ENCODE results near the gene PARD3.
"Not testable (repeated sequence)": the region's sequence is repeated elsewhere in the genome, so short reads cannot be mapped to it uniquely, and the experiment has no call there.

PARD3 gene

GRCh38 chr10:34358729-34359434 is 456.2 kb downstream of the PARD3 start:
- no peak for DNase-seq

- DNase-seq, result no peak
Observed at GRCh38 chr10:34356463-34356862, 458.6 kb downstream of the PARD3 start.

GRCh38 chr10:34353530-34353929 is 461.6 kb downstream of the PARD3 start:
- DNase-seq, result not testable (repeated sequence)

- DNase-seq, result not testable (repeated sequence)
Observed at GRCh38 chr10:34352599-34353204, 462.4 kb downstream of the PARD3 start.

- no peak for DNase-seq
Observed at GRCh38 chr10:34351161-34351560, 463.9 kb downstream of the PARD3 start.

- DNase-seq, result no peak
Observed at GRCh38 chr10:34348917-34349485, 466.1 kb downstream of the PARD3 start.

GRCh38 chr10:34348021-34348420 is 467.1 kb downstream of the PARD3 start:
- DNase-seq, result no peak

- DNase-seq, result no peak
Observed at GRCh38 chr10:34347131-34347530, 468.0 kb downstream of the PARD3 start.

GRCh38 chr10:34346516-34347100 is 468.5 kb downstream of the PARD3 start:
- no peak for DNase-seq

GRCh38 chr10:34345383-34345782 is 469.7 kb downstream of the PARD3 start:
- no peak for DNase-seq

- DNase-seq, result no peak
Observed at GRCh38 chr10:34343764-34344163, 471.3 kb downstream of the PARD3 start.

GRCh38 chr10:34341473-34341872 is 473.6 kb downstream of the PARD3 start:
- no peak for DNase-seq

- no peak for DNase-seq
Observed at GRCh38 chr10:34340934-34341333, 474.2 kb downstream of the PARD3 start.

GRCh38 chr10:34339816-34340553 is 475.1 kb downstream of the PARD3 start:
- DNase-seq, result no peak

GRCh38 chr10:34337917-34338316 is 477.2 kb downstream of the PARD3 start:
- DNase-seq, result no peak

GRCh38 chr10:34335960-34336690 is 479.0 kb downstream of the PARD3 start:
- DNase-seq, result no peak

- DNase-seq, result no peak
Observed at GRCh38 chr10:34334908-34335307, 480.2 kb downstream of the PARD3 start.

GRCh38 chr10:34333513-34333912 is 481.6 kb downstream of the PARD3 start:
- DNase-seq, result peak; percentile 28

GRCh38 chr10:34327184-34327583 is 487.9 kb downstream of the PARD3 start:
- no peak for DNase-seq

GRCh38 chr10:34323192-34323591 is 491.9 kb downstream of the PARD3 start:
- DNase-seq, result no peak

GRCh38 chr10:34320265-34320664 is 494.8 kb downstream of the PARD3 start:
- DNase-seq, result no peak

GRCh38 chr10:34319197-34319846 is 495.8 kb downstream of the PARD3 start:
- peak; percentile 71 for DNase-seq
